HG03175 (cell line): ENCODE data around the gene ANTXR1.
"Not testable (repeated sequence)": the region's sequence is repeated elsewhere in the genome, so short reads cannot be mapped to it uniquely, and the experiment has no call there.

ENCODE experiments used
- ATAC-seq: cut with Tn5 transposase; IDR thresholded peaks from one replicate; pipeline ENCODE4 v1.9.1; 2021; ENCODE audit warnings: mild to moderate bottlenecking, moderate library complexity; ENCODE audit not compliant: unreplicated experiment

Gene ANTXR1

GRCh38 chr2:69259994-69260591, 247.1 kb downstream of the ANTXR1 start:
- ATAC-seq = not testable (repeated sequence)

- ATAC-seq = no peak
Measured at GRCh38 chr2:69260666-69261065, 247.7 kb downstream of the ANTXR1 start.

GRCh38 chr2:69269330-69269729, 256.4 kb downstream of the ANTXR1 start:
- no peak for ATAC-seq

- no peak for ATAC-seq
Measured at GRCh38 chr2:69271831-69272257, 258.9 kb downstream of the ANTXR1 start.

DNA sequence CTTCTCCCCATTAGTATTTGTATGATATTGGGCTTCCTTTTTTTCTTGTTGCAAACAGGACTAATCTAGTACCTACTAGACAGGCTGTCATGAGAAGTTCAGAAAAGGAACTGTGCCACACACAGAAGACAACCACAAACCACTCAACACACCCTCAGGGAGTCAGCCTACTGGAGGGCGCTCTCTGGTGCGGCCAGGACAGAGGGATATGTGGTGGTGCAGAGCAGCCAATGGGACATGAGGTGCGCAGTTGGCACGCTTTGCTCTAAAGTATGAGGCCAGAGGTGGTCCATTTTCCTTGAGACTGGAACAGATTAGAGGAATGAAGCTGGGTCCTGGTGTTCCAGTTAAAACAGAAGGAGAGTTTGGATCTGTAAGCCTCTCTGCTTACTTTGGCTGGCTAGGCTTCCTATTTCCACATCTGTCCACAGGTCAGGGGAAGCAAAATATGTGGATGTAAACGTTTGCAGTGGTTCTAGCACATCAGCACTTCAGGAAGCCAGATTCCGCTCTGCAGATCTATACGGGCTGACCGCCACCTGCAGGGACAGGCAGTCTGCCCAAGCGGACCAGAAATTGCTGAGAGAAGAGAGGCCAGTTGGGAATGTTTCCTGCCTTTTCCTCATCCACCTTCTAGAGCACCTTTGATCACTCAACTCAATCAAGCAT, 260.0 kb downstream of the ANTXR1 start:
- ATAC-seq = no peak

- no peak for ATAC-seq
Measured at GRCh38 chr2:69275490-69275889, 262.5 kb downstream of the ANTXR1 start.

DNA sequence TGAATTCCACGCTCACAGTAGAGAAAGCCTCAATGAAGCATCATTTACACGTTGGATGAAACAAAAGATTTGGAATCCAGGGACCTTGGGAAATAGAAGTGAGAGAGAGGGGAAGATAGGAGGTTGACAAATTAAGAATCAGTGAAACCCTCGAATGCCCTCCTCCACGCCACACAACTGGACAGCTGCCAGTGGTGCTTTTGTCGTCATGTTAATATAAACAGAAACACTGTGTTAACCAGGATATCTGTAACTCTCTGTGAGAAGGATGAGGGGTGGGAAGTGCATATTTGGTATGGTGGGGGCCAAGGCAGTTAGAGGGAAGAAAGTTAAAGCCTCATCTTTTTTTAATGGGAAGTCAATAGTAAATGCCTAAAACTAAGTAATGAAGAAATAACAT, 265.4 kb downstream of the ANTXR1 start:
- no peak for ATAC-seq

GRCh38 chr2:69279211-69279610, 266.2 kb downstream of the ANTXR1 start:
- ATAC-seq = no peak

DNA sequence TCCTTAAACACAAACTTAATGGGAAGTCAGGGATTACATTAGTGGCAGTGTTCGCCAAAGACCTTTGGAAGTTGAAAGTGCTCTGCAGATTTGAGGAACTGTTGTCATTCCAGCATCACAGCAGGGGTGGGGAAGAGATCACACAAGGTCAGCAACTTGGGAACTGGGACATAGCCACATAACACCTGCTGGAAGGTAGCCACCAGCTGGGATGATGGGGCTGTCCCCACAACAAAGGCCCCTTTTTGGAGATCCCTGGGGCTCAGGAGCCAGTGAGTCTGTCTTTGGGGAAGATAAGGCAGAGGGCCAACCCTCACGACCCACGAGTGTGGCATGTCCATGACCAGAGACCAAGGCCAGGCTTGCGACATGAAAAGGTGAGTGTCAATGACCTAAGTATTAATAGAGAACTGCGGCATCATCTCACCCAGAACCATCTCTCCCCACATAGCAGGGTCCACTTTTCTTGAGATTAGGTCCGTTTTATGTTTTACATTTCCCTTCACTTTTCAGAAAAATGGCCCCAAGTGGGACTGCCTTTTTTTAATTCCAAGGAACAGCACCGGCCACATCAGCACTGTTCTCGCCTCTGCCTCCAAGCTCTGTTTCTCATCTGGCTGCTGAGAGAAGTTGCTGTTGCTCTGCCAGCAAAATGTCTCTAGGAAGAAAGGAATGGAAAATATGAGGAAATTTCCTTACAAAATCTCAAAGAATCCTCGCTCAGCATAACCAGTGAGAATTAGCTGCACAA, 267.1 kb downstream of the ANTXR1 start:
- ATAC-seq = no peak

DNA sequence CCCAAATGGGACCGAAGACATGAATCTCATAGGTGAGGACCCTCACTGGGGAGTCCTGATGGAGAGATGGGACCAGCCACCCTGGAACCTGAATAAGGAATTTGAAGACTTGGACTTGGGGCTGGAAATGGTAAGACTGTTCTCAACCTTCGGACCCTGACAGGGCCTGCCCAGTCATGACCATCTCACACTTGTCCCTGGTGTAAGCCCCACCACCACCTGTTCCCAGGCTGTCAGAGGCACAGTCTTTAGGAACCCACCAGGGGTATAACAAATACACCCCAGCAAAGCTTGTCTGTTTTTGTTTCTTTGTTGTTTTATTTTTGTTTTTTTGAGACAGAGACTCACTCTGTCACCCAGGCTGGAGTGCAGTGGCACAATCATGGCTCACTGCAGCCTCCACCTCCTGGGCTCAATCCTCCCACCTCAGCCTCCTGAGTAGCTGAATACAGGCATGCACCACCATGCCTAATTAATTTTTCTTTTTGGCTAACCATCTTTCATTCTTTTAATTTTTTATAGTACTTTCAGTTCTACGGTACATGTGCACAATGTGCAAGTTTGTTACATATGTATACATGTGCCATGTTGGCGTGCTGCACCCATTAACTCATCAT, 267.9 kb downstream of the ANTXR1 start:
- no peak for ATAC-seq

- no peak for ATAC-seq
Measured at GRCh38 chr2:69285379-69285894, 272.5 kb downstream of the ANTXR1 start.

DNA sequence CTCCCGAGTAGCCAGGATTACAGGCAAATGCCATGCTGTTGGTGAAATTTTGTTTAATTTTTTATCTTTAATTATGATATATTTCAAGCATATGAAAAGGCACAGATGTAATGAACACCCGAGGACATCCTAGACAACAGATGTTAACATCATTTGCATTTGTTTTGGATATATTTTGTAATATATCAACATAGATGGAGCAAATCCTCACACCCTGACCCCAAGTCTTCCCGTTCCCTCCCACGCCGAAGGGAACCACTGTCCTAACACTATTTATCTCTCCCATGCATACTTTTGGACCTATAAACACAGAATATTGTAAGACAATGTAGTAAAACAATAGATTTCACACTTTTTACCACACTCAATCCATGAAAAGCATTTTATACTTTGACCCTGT, 274.6 kb downstream of the ANTXR1 start:
- ATAC-seq = no peak

DNA sequence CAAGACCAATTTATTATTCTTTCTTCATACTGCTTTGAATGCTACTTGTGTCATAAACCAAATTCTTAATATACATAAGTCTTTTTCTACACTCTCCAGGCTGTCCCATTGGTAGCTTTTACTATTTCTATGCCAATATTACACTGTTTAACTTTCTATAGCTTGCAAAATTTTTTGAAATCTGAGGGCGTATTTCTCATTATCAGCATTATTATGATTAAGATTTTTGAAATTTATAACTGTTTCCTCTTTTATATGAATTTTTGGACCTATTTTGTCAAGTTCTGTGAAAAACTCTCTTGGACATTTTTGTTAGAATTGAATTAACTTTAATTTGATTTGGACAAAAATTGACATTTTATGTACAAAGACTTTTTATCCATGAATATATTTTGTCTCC, 275.4 kb downstream of the ANTXR1 start:
- no peak for ATAC-seq

DNA sequence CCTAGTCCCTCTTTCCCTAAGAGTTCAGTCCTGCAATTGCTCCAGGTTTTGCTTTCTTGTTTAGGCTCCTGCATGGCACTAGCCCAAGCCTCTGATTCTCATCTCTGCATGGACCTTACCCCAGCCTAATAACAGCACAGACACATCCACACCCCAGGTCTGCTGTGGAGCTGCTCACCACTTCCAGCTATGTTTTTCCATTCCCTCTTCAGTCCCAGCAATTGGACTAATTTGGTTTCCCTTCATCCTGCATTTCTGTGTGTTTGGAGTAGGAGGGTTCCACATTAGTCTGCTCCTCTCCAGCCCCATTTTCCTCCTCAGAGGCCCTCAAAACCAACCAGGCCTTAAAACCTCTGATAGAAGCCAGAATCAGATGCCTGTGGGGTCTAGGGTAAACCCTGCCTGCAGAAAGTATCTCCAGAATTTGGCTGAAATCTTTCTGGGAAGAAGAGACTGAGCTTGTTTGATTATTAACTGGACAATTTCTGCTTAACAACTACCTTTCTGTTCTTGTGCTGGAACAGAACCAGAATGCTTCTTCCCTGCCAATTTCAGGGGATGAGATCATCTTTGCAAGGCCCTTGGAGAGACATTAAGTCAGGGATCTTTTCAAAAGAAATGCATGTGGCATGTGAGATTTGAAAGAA, 278.1 kb downstream of the ANTXR1 start:
- no peak for ATAC-seq

GRCh38 chr2:69291721-69292120, 278.7 kb downstream of the ANTXR1 start:
- ATAC-seq = no peak

GRCh38 chr2:69292256-69292655, 279.3 kb downstream of the ANTXR1 start:
- ATAC-seq = no peak

DNA sequence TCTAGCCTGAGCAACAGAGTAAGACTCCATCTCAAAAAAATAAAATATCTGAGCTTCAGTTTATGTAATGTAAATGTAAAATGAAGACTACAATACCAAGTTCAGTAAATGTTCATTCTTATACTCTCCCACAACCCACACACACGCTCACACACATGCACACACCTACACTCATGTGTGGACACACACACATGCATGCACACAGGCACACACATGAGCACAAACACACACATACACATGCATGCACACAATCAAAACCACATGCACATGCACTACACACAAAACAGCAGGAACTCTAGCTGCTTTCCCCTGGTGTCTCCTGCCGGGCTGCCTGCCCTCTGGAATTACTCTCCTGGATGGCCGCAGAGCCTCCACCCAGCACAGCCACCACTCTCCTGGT, 283.4 kb downstream of the ANTXR1 start:
- no peak for ATAC-seq

DNA sequence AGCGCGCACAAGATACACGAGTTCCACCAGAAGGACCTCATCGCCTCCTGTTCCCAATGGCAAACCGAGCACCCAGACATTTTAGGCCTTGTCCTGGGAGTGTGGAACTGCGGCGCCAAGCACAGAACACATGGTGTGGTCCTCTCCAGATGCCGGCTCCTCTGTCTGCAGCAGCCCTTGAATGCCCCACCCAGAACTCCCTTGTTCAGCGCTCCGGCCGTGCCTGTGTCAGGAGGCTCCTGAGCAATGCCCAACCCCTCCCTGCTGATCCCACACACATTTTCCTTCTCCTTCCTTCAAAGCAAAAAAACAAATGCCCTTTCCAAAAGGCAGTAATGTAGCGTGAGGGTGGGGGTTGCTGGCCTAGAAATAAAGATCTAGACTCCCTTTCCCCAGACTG, 284.2 kb downstream of the ANTXR1 start:
- no peak for ATAC-seq

GRCh38 chr2:69298261-69298660, 285.3 kb downstream of the ANTXR1 start:
- ATAC-seq = no peak

GRCh38 chr2:69298862-69299261, 285.9 kb downstream of the ANTXR1 start:
- ATAC-seq = no peak
